Left ventricle myocardium inferior (tissue), 1 donor: ENCODE measurements around the gene SERPINH1. TPM values are rescaled to one million over a fixed set of nuclear protein-coding genes. Genes with fewer than 3 reads are reported as not detected.

ENCODE experiments used
- DNase-seq: peaks from one replicate; pipeline ENCODE4 v3.0.0-alpha.2; 2020
- H3K27ac ChIP-seq: fragments of 200-600 bp; replicated peaks from 2 replicates; pipeline ENCODE4 v1.8.0; 2021
- H3K27me3 ChIP-seq: fragments of 200-600 bp; 2 replicates; pipeline ENCODE4 v1.8.0; 2021; ENCODE audit warnings: low read depth
- H3K36me3 ChIP-seq: fragments of 200-600 bp; 2 replicates; pipeline ENCODE4 v1.8.0; 2021
- H3K4me1 ChIP-seq: fragments of 200-600 bp; 2 replicates; pipeline ENCODE4 v1.8.0; 2021
- H3K4me3 ChIP-seq: fragments of 200-600 bp; 2 replicates; pipeline ENCODE4 v1.8.0; 2021; ENCODE audit warnings: mild to moderate bottlenecking, moderate library complexity
- H3K9me3 ChIP-seq: fragments of 200-600 bp; replicated peaks from 2 replicates; pipeline ENCODE4 v1.8.0; 2021
- intact Hi-C: fragments of 100-400 bp; cut with micrococcal nuclease; formaldehyde crosslinking; loops from one replicate; pipeline ENCODE4 v1.11.0; 2022
- total RNA-seq: library from RNA; stranded (reverse); fragmentation: NEBNext Ultra II Directional; extraction: Animal tissue kit (Norgen Biotek cat#: 25700); gene quantifications from one replicate; pipeline ENCODE4 v1.2.1, GENCODE V29; 2021
- TF ChIP-seq, protein P1 (sequence below): fragments of 200-600 bp; IDR thresholded peaks from 2 replicates; pipeline ENCODE4 v1.8.0; 2021; ENCODE audit warnings: antibody characterized with exemption, mild to moderate bottlenecking, borderline replicate concordance
- donor health status: DM: no; HTN: yes; CAD: no; lungs with severe emphysema.

Gene SERPINH1
- total RNA-seq, 1 donor from 2014 or later, result 57.6 TPM

- H3K27ac ChIP-seq, result no peak overlapping the region
- TF ChIP-seq, protein P1, sequence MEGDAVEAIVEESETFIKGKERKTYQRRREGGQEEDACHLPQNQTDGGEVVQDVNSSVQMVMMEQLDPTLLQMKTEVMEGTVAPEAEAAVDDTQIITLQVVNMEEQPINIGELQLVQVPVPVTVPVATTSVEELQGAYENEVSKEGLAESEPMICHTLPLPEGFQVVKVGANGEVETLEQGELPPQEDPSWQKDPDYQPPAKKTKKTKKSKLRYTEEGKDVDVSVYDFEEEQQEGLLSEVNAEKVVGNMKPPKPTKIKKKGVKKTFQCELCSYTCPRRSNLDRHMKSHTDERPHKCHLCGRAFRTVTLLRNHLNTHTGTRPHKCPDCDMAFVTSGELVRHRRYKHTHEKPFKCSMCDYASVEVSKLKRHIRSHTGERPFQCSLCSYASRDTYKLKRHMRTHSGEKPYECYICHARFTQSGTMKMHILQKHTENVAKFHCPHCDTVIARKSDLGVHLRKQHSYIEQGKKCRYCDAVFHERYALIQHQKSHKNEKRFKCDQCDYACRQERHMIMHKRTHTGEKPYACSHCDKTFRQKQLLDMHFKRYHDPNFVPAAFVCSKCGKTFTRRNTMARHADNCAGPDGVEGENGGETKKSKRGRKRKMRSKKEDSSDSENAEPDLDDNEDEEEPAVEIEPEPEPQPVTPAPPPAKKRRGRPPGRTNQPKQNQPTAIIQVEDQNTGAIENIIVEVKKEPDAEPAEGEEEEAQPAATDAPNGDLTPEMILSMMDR, result no peak
- peaks cover 40% of the 10 kb centered on the region for H3K4me1 ChIP-seq
Observed at GRCh38 chr11:75576017-75576416, 14.0 kb downstream of the SERPINH1 start.

DNA sequence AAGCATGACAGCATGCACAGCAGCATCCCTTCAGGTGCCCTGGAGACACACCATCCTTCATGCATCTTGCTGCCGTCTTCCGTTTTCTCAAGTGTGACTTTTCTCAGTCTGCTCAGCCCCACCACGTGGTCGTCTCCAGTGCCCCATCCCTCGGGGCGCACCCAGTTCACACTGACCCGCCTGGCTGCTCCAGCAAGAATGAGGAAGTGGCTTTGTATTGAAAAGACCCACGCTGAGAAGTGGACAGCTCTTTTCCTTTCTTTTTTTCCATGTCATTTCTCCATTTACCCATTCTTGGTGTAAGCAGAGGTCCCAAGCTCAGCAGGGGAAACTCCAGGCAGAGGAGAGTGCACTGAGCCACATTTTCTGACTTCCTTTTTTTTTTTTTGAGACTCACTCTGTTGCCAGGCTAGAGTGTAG lies 14.5 kb downstream of the SERPINH1 start:
- H3K36me3 ChIP-seq, result peaks cover 31% of the 10 kb centered on the region

More at GRCh38 chr11:75576017-75576416, 14.0 kb downstream of the SERPINH1 start:
- Histone ChIP-seq H3K4me3 (no peak overlapping the region), H3K27me3 (no peaks in the 10 kb centered on the region), H3K36me3 (peaks cover 35% of the 10 kb centered on the region), H3K9me3 (no peaks in the 10 kb centered on the region)
- DNase-seq, result no peak
- intact Hi-C loops, result no loop called here

DNA sequence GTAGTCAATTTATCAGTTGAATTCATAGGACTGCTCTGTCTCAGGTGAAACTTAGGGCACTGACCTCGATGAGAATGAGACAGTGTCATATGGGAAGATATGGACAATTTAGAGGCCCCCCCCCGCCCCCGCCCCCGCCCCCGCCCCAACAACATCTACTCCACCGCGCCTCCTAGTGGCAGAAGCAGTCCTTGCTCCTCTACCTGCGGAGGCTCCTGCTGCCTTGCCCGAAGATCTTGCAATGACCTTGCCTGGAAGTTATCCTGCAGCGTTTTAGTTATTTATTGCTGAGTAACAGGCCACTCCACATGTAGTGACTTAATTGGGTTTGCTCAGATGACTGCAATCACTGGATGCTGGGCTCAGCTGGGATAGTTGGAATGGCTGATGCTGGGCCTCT lies 15.2 kb downstream of the SERPINH1 start:
- DNase-seq, result no peak
- no peaks in the 10 kb centered on the region for H3K9me3 ChIP-seq
- intact Hi-C loops, result no loop called here
- no peak overlapping the region for H3K27ac ChIP-seq
- peaks cover 24% of the 10 kb centered on the region for H3K36me3 ChIP-seq
- H3K4me1 ChIP-seq, result peaks cover 32% of the 10 kb centered on the region
- TF ChIP-seq, protein P1, result peak; percentile 74
- H3K4me3 ChIP-seq, result no peak overlapping the region
- no peaks in the 10 kb centered on the region for H3K27me3 ChIP-seq

More for the DNA sequence above, 14.5 kb downstream of the SERPINH1 start:
- H3K4me3 ChIP-seq, result no peak overlapping the region
- H3K27me3 ChIP-seq, result no peaks in the 10 kb centered on the region
- DNase-seq, result no peak
- intact Hi-C loops, result no loop called here
- TF ChIP-seq, protein P1, result no peak
- no peaks in the 10 kb centered on the region for H3K9me3 ChIP-seq
- peaks cover 35% of the 10 kb centered on the region for H3K4me1 ChIP-seq
- peak overlapping the region; percentile 9 for H3K27ac ChIP-seq

DNA sequence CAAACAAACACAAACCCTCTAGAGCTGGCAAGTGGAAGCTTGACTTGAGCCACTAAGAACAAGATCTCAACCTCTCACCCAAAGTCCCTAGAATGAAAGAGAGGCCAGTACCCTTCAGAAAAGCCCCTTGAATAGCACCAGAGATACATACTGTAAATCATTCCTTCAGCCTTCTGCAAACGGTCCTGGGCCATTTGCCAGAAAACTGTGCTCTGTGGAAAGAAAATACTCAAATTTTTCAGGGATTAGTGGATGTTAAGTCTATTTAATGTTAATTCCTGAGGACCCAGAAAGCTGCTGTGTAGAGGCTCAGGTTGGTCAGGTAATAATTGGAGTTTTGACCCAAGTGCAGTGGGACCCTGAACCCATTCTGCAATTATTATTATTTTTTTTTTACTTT lies 16.9 kb downstream of the SERPINH1 start:
- no peak overlapping the region for H3K27ac ChIP-seq
- H3K36me3 ChIP-seq, result peaks cover 6% of the 10 kb centered on the region
- no peak for DNase-seq
- TF ChIP-seq, protein P1, result no peak
- no peaks in the 10 kb centered on the region for H3K9me3 ChIP-seq
- intact Hi-C loops, result no loop called here
- H3K4me3 ChIP-seq, result no peak overlapping the region
- H3K27me3 ChIP-seq, result no peaks in the 10 kb centered on the region
- peaks cover 37% of the 10 kb centered on the region for H3K4me1 ChIP-seq

DNA sequence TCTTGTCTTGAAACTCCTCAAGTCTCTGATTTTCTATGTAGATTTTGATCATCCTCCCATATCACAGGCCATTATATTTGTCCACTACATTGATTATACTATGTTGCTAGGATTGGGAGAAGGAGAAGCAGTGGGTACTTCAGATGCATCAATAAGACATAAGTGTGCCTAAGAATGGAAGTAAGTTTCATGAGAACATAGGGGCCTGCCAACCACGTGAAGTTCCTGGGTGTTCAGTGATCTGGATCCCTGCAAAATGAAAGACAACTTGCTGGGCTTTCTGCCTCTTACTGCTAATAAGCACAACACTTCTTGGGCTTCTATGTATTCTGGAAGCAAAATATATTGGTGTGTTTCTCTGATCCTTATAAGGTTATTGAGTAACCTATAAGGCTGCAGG lies 17.8 kb downstream of the SERPINH1 start:
- H3K9me3 ChIP-seq, result no peaks in the 10 kb centered on the region
- intact Hi-C loops, result no loop called here
- no peak for DNase-seq
- H3K27ac ChIP-seq, result no peak overlapping the region
- H3K4me3 ChIP-seq, result no peak overlapping the region
- TF ChIP-seq, protein P1, result no peak
- H3K4me1 ChIP-seq, result peaks cover 44% of the 10 kb centered on the region
- H3K36me3 ChIP-seq, result no peaks in the 10 kb centered on the region
- no peaks in the 10 kb centered on the region for H3K27me3 ChIP-seq
